Epithelial cell of proximal tubule (primary cell): Measurements from ENCODE around the gene NCBP1. TPM values are rescaled to one million over a fixed set of nuclear protein-coding genes. Genes with fewer than 3 reads are reported as not detected.

ENCODE experiments used
- DNase-seq: peaks from one replicate; pipeline ENCODE4 v3.0.0-alpha.2; 2011; ENCODE audit warnings: low read depth
- H3K4me3 ChIP-seq: 2 replicates; pipeline ENCODE4 v1.5.1; 2011; ENCODE audit warnings: low read depth, mild to moderate bottlenecking, low read length
- CTCF ChIP-seq: conservative IDR thresholded peaks from 2 replicates; pipeline ENCODE4 v1.5.1; 2012; ENCODE audit warnings: low read depth, mild to moderate bottlenecking, low read length
- total RNA-seq: library from RNA; depleted of rRNA; stranded (reverse); fragments of >200 nt; gene quantifications from 2 replicates; pipeline ENCODE4 v1.2.3, GENCODE V29; 2015

The NCBP1 gene
- total RNA-seq, 1 donor from 2014 or later, result 26.7 TPM

- DNase-seq, result no peak
- TF ChIP-seq CTCF, result no peak
- H3K4me3 ChIP-seq, result no peak overlapping the region
Observed at GRCh38 chr9:97659771-97660170, 26.1 kb downstream of the NCBP1 start.

GRCh38 chr9:97660340-97660739 is 26.7 kb downstream of the NCBP1 start:
- no peak for DNase-seq
- no peak for TF ChIP-seq CTCF

GRCh38 chr9:97660847-97661246 is 27.2 kb downstream of the NCBP1 start:
- TF ChIP-seq CTCF, result no peak
- DNase-seq, result no peak
- no peak overlapping the region for H3K4me3 ChIP-seq

More at GRCh38 chr9:97660340-97660739, 26.7 kb downstream of the NCBP1 start:
- H3K4me3 ChIP-seq, result no peak overlapping the region

- DNase-seq, result no peak
- no peak for TF ChIP-seq CTCF
- no peak overlapping the region for H3K4me3 ChIP-seq
Observed at GRCh38 chr9:97665742-97666141, 32.1 kb downstream of the NCBP1 start.

- no peak for TF ChIP-seq CTCF
- no peak for DNase-seq
- no peak overlapping the region for H3K4me3 ChIP-seq
Observed at GRCh38 chr9:97666907-97667686, 33.5 kb downstream of the NCBP1 start.

- H3K4me3 ChIP-seq, result no peak overlapping the region
- DNase-seq, result no peak
- TF ChIP-seq CTCF, result no peak
Observed at GRCh38 chr9:97668485-97668884, 34.9 kb downstream of the NCBP1 start.

- TF ChIP-seq CTCF, result no peak
- DNase-seq, result no peak
- no peak overlapping the region for H3K4me3 ChIP-seq
Observed at GRCh38 chr9:97670586-97670985, 37.0 kb downstream of the NCBP1 start.
